A673 (cell line): ENCODE data around the gene PIK3IP1.

Experiments
- EZH2 ChIP-seq: fragments of 200-600 bp; sonication (generic); IDR thresholded peaks from 2 replicates; pipeline ENCODE4 v1.6.1; 2017; ENCODE audit warnings: borderline replicate concordance, low read depth, mild to moderate bottlenecking, mixed read lengths, antibody characterized with exemption, low read length; ENCODE audit not compliant: poor library complexity, severe bottlenecking
- TF ChIP-seq, protein P1 (sequence below): fragments of 300-800, 200-600 bp; sonication (generic); conservative IDR thresholded peaks from 2 replicates; pipeline ENCODE4 v1.5.1; 2017; ENCODE audit warnings: low read depth, mild to moderate bottlenecking, antibody characterized with exemption, low read length, moderate library complexity, mixed read lengths

DNA sequence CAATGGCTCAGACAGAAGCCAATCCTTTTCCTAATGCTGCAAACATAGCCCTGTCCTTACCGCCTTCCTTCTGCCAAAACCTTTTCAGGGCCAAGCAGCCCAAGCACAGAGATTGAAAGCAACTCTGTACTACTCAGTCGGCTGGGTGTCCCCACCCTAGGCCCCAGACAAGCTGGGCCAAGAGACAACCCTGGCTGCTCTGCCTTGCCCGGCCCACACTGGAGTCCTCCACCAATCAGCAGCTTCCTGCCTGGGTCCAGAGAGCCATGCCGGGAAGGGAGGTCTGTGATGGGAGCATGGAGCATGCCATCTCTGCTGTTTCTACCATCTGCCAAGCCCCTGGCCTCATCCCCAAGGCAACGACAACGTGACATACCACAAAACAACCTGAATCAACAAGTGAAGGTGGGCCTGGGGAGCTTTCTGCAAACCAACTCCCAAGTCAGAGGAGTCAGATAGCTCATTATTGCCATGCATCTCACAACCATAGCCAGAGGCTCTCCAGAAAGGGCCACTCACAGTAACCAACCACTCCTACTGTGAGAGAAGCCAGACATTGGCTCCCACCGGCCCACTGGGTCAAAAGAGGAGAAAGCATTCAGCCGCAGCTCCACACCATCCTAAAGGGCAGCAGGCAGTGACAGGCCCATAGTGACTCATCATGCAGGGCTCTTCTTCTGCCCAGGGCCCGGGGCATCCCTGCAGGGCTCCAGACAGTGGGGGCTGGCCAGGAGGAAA, 35.7 kb upstream of the PIK3IP1 start:
- TF ChIP-seq, protein P1, sequence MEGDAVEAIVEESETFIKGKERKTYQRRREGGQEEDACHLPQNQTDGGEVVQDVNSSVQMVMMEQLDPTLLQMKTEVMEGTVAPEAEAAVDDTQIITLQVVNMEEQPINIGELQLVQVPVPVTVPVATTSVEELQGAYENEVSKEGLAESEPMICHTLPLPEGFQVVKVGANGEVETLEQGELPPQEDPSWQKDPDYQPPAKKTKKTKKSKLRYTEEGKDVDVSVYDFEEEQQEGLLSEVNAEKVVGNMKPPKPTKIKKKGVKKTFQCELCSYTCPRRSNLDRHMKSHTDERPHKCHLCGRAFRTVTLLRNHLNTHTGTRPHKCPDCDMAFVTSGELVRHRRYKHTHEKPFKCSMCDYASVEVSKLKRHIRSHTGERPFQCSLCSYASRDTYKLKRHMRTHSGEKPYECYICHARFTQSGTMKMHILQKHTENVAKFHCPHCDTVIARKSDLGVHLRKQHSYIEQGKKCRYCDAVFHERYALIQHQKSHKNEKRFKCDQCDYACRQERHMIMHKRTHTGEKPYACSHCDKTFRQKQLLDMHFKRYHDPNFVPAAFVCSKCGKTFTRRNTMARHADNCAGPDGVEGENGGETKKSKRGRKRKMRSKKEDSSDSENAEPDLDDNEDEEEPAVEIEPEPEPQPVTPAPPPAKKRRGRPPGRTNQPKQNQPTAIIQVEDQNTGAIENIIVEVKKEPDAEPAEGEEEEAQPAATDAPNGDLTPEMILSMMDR, result no peak
- no peak for TF ChIP-seq EZH2
